Measurements from ENCODE around the gene EPSTI1.

DNA sequence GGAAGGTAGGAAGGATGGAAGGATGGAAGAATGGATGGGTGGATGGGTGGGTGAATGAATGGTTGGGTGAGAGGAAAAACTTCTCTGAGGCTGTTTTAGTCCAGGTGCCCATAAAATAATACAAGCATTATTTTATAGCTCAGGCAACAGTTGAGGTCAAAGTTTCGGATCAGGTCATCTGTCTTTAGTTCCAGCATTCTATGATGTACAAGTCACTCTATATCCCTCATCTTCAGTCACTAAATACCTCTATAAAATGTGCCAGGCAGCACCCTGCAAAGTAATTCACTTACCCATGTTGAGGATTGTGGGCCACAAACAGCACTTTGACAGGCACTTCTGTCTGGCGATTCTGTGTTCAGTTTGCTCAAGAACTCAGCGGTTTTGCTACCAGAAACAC, 66.0 kb downstream of the EPSTI1 start:
- TF ChIP-seq EZH2 (IDR thresholded peaks at IDR 0.05; ENCODE audit: insufficient read depth, poor library complexity, severe bottlenecking) (no peak), EZH2phosphoT487 (IDR thresholded peaks at IDR 0.05; ENCODE audit: insufficient read depth, low read depth) (no peak)

All from GM23248 (cell line).